Activated naive CD4-positive, alpha-beta T cell treated with anti-CD3 and anti-CD28 coated beads, Interleukin-2, amount 50 U/mL, for 24 hours (primary cell): ENCODE measurements around the gene HYLS1.
"Not testable (repeated sequence)": the region's sequence is repeated elsewhere in the genome, so short reads cannot be mapped to it uniquely, and the experiment has no call there.

ENCODE experiments used
- H3K27ac Mint-ChIP-seq: one replicate; pipeline ENCODE4 v1.8.0; 2021; ENCODE audit warnings: mild to moderate bottlenecking, mixed read lengths
- H3K27me3 Mint-ChIP-seq: one replicate; pipeline ENCODE4 v1.8.0; 2021; ENCODE audit warnings: mixed read lengths
- H3K36me3 Mint-ChIP-seq: one replicate; pipeline ENCODE4 v1.8.0; 2021; ENCODE audit warnings: mixed read lengths
- H3K4me1 Mint-ChIP-seq: one replicate; pipeline ENCODE4 v1.8.0; 2021; ENCODE audit warnings: mixed read lengths
- H3K4me3 Mint-ChIP-seq: one replicate; pipeline ENCODE4 v1.8.0; 2021; ENCODE audit warnings: mild to moderate bottlenecking, mixed read lengths
- H3K9me3 Mint-ChIP-seq: one replicate; pipeline ENCODE4 v1.8.0; 2021; ENCODE audit warnings: mixed read lengths

HYLS1 gene

GRCh38 chr11:125887373-125888324 is at the start of gene HYLS1:
TSS of gene HYLS1 (plus strand) at chr11:125887668. CDS start at chr11:125899369, 11,701 bp downstream.
- H3K27ac Mint-ChIP-seq = peak within 1 kb of the TSS; percentile 94
- peaks cover 43% of the 10 kb centered on the region for H3K4me1 Mint-ChIP-seq
- H3K27me3 Mint-ChIP-seq = no peaks in the 10 kb centered on the region

GRCh38 chr11:125842321-125842948 is 45.0 kb upstream of the HYLS1 start:
- Mint-ChIP-seq H3K27me3 (peaks cover 9% of the 10 kb centered on the region), H3K4me3 (no peak overlapping the region), H3K27ac (no peak overlapping the region), H3K36me3 (peaks cover 11% of the 10 kb centered on the region), H3K4me1 (no peaks in the 10 kb centered on the region), H3K9me3 (peaks cover 24% of the 10 kb centered on the region)

More at GRCh38 chr11:125887373-125888324, at the start of gene HYLS1:
- peaks cover 3% of the 10 kb centered on the region for H3K36me3 Mint-ChIP-seq
- H3K4me3 Mint-ChIP-seq = peak within 1 kb of the TSS; percentile 91
- no peaks in the 10 kb centered on the region for H3K9me3 Mint-ChIP-seq

- H3K9me3 Mint-ChIP-seq = peaks cover 35% of the 10 kb centered on the region
- H3K4me3 Mint-ChIP-seq = no peak overlapping the region
- H3K36me3 Mint-ChIP-seq = peaks cover 14% of the 10 kb centered on the region
- H3K4me1 Mint-ChIP-seq = no peaks in the 10 kb centered on the region
- H3K27ac Mint-ChIP-seq = no peak overlapping the region
- H3K27me3 Mint-ChIP-seq = peaks cover 10% of the 10 kb centered on the region
Measured at GRCh38 chr11:125846188-125846587, 41.3 kb upstream of the HYLS1 start.

GRCh38 chr11:125857670-125858069 is 29.8 kb upstream of the HYLS1 start:
- not testable (repeated sequence) for H3K4me3 Mint-ChIP-seq, H3K4me1 Mint-ChIP-seq, H3K27ac Mint-ChIP-seq, H3K9me3 Mint-ChIP-seq, H3K36me3 Mint-ChIP-seq
- peaks cover 18% of the 10 kb centered on the region for H3K27me3 Mint-ChIP-seq

GRCh38 chr11:125862786-125863185 is 24.7 kb upstream of the HYLS1 start:
- not testable (repeated sequence) for H3K27me3 Mint-ChIP-seq, H3K9me3 Mint-ChIP-seq, H3K36me3 Mint-ChIP-seq, H3K4me1 Mint-ChIP-seq, H3K27ac Mint-ChIP-seq, H3K4me3 Mint-ChIP-seq

GRCh38 chr11:125865354-125865753 is 22.1 kb upstream of the HYLS1 start:
- H3K36me3 Mint-ChIP-seq, H3K4me3 Mint-ChIP-seq, H3K27ac Mint-ChIP-seq, H3K9me3 Mint-ChIP-seq, H3K4me1 Mint-ChIP-seq, H3K27me3 Mint-ChIP-seq: not testable (repeated sequence)

- Mint-ChIP-seq H3K4me1 (no peaks in the 10 kb centered on the region), H3K36me3 (no peaks in the 10 kb centered on the region), H3K27ac (no peak overlapping the region), H3K4me3 (no peak overlapping the region), H3K27me3 (peaks cover 3% of the 10 kb centered on the region), H3K9me3 (peaks cover 5% of the 10 kb centered on the region)
Measured at GRCh38 chr11:125869521-125869920, 17.9 kb upstream of the HYLS1 start.

GRCh38 chr11:125871391-125872137 is 15.9 kb upstream of the HYLS1 start:
- no peaks in the 10 kb centered on the region for H3K36me3 Mint-ChIP-seq
- no peak overlapping the region for H3K27ac Mint-ChIP-seq
- no peaks in the 10 kb centered on the region for H3K4me1 Mint-ChIP-seq
- H3K9me3 Mint-ChIP-seq = peaks cover 5% of the 10 kb centered on the region
- no peak overlapping the region for H3K4me3 Mint-ChIP-seq
- H3K27me3 Mint-ChIP-seq = peaks cover 3% of the 10 kb centered on the region

- Mint-ChIP-seq H3K27ac (no peak overlapping the region), H3K4me3 (no peak overlapping the region), H3K27me3 (peaks cover 3% of the 10 kb centered on the region), H3K9me3 (peaks cover 5% of the 10 kb centered on the region), H3K4me1 (no peaks in the 10 kb centered on the region), H3K36me3 (no peaks in the 10 kb centered on the region)
Measured at GRCh38 chr11:125872138-125872491, 15.4 kb upstream of the HYLS1 start.

GRCh38 chr11:125873881-125874555 is 13.4 kb upstream of the HYLS1 start:
- Mint-ChIP-seq H3K27ac (no peak overlapping the region), H3K4me1 (no peaks in the 10 kb centered on the region), H3K27me3 (peaks cover 3% of the 10 kb centered on the region), H3K36me3 (no peaks in the 10 kb centered on the region), H3K9me3 (peaks cover 5% of the 10 kb centered on the region), H3K4me3 (no peak overlapping the region)

GRCh38 chr11:125874556-125875124 is 12.8 kb upstream of the HYLS1 start:
- H3K27me3 Mint-ChIP-seq = peaks cover 3% of the 10 kb centered on the region
- H3K4me3 Mint-ChIP-seq = no peak overlapping the region
- no peak overlapping the region for H3K27ac Mint-ChIP-seq
- no peaks in the 10 kb centered on the region for H3K36me3 Mint-ChIP-seq
- no peaks in the 10 kb centered on the region for H3K4me1 Mint-ChIP-seq
- peaks cover 5% of the 10 kb centered on the region for H3K9me3 Mint-ChIP-seq

GRCh38 chr11:125881291-125881690 is 6.2 kb upstream of the HYLS1 start:
- no peaks in the 10 kb centered on the region for H3K36me3 Mint-ChIP-seq
- H3K27me3 Mint-ChIP-seq = no peaks in the 10 kb centered on the region
- no peak overlapping the region for H3K27ac Mint-ChIP-seq
- H3K4me1 Mint-ChIP-seq = no peaks in the 10 kb centered on the region
- no peak overlapping the region for H3K4me3 Mint-ChIP-seq
- no peaks in the 10 kb centered on the region for H3K9me3 Mint-ChIP-seq

- H3K9me3 Mint-ChIP-seq = no peaks in the 10 kb centered on the region
- peaks cover 14% of the 10 kb centered on the region for H3K4me1 Mint-ChIP-seq
- H3K36me3 Mint-ChIP-seq = no peaks in the 10 kb centered on the region
- no peaks in the 10 kb centered on the region for H3K27me3 Mint-ChIP-seq
- no peak overlapping the region for H3K4me3 Mint-ChIP-seq
- no peak overlapping the region for H3K27ac Mint-ChIP-seq
Measured at GRCh38 chr11:125883375-125883774, 4.1 kb upstream of the HYLS1 start.

GRCh38 chr11:125886997-125887372 is 483 bp upstream of the HYLS1 start:
- Mint-ChIP-seq H3K27ac (peak overlapping the region; percentile 94), H3K4me3 (peak overlapping the region; percentile 91), H3K4me1 (peaks cover 37% of the 10 kb centered on the region), H3K9me3 (no peaks in the 10 kb centered on the region), H3K27me3 (no peaks in the 10 kb centered on the region), H3K36me3 (no peaks in the 10 kb centered on the region)

- Mint-ChIP-seq H3K4me1 (peaks cover 58% of the 10 kb centered on the region), H3K9me3 (no peaks in the 10 kb centered on the region), H3K36me3 (peaks cover 9% of the 10 kb centered on the region), H3K27ac (no peak overlapping the region), H3K4me3 (no peak overlapping the region), H3K27me3 (no peaks in the 10 kb centered on the region)
Measured at GRCh38 chr11:125890447-125891100, 3.1 kb downstream of the HYLS1 start.
